H1 (cell line): ENCODE results near the gene CHRDL1. TPM values are rescaled to one million over a fixed set of nuclear protein-coding genes. Genes with fewer than 3 reads are reported as not detected.

Experiments used
- CTCF ChIA-PET: fragments of 300-600 bp; sonication (Branson Sonifier 250); formaldehyde crosslinking; loops from one replicate; lab custom pipeline; 2021; ENCODE audit not compliant: partially characterized antibody; lab: Charles Lee
- POLR2A ChIA-PET: fragments of 300-600 bp; sonication (Branson Sonifier 250); formaldehyde crosslinking; loops from one replicate; lab custom pipeline; 2021; ENCODE audit warnings: inconsistent platforms; ENCODE audit not compliant: partially characterized antibody; lab: Charles Lee
- DNase-seq, 2 experiments: peaks; one replicate each; pipeline versions ENCODE4 v3.0.0 to v3.0.0-alpha.2; 2010 to 2022; ENCODE audit warnings: low spot score in 2 of 2, low read depth in 1 of 2, mixed read lengths in 1 of 2
- FAIRE-seq: peaks from 2 replicates; lab custom pipeline; 2011; peaks lifted over from hg19 to GRCh38; lab: Jason Lieb, UNC
- H2AFZ ChIP-seq: 2 replicates; pipeline ENCODE4 v1.8.1; 2012; ENCODE audit warnings: low read length, inconsistent platforms
- H2AK5ac ChIP-seq: 2 replicates; pipeline ENCODE4 v1.6.1; 2013; ENCODE audit warnings: low read depth, low read length
- H2BK120ac ChIP-seq: replicated peaks from 2 replicates; pipeline ENCODE3; 2013; ENCODE audit warnings: low read depth, low read length, inconsistent platforms
- H2BK12ac ChIP-seq: 2 replicates; pipeline ENCODE4 v1.6.1; 2013; ENCODE audit warnings: low read depth, low read length
- H2BK15ac ChIP-seq: 2 replicates; pipeline ENCODE4 v1.6.1; 2013; ENCODE audit warnings: low read length
- H2BK20ac ChIP-seq: 2 replicates; pipeline ENCODE4 v1.6.1; 2013; ENCODE audit warnings: low read length
- H2BK5ac ChIP-seq: 2 replicates; pipeline ENCODE4 v1.6.1; 2013; ENCODE audit warnings: low read depth, low read length
- H3K14ac ChIP-seq: 2 replicates; pipeline ENCODE4 v1.6.1; 2013; ENCODE audit warnings: inconsistent platforms; ENCODE audit not compliant: insufficient read length
- H3K18ac ChIP-seq: 2 replicates; pipeline ENCODE4 v1.6.1; 2013; ENCODE audit warnings: low read length; ENCODE audit errors: extremely low read depth
- H3K23ac ChIP-seq: 2 replicates; pipeline ENCODE4 v1.6.1; 2013; ENCODE audit warnings: inconsistent platforms; ENCODE audit not compliant: insufficient read length
- H3K23me2 ChIP-seq: 2 replicates; pipeline ENCODE4 v1.6.1; 2013; ENCODE audit warnings: low read depth, low read length
- H3K27ac ChIP-seq: 2 replicates; pipeline ENCODE4 v1.6.1; 2011; ENCODE audit warnings: low read depth, low read length, inconsistent platforms
- H3K27me3 ChIP-seq, 4 experiments: replicated peaks in 1 of 4; 1 replicate in 1 of 4; 2 replicates in 3 of 4; pipeline versions ENCODE4 v1.6.1 to v1.8.1; 2011 to 2013; ENCODE audit warnings: low read length in 3 of 4, mild to moderate bottlenecking in 3 of 4, inconsistent platforms in 2 of 4, mixed read lengths in 2 of 4, moderate library complexity in 1 of 4; ENCODE audit not compliant: control insufficient read depth in 3 of 4, insufficient read depth in 3 of 4; ENCODE audit errors: extremely low read depth in 1 of 4
- H3K36me3 ChIP-seq, 4 experiments: 2 replicates each; pipeline versions ENCODE4 v1.6.1 to v1.8.1; 2011 to 2013; ENCODE audit warnings: mild to moderate bottlenecking in 4 of 4, low read length in 3 of 4, moderate library complexity in 2 of 4, control low read depth in 1 of 4, inconsistent platforms in 1 of 4; ENCODE audit not compliant: insufficient read depth in 4 of 4, control insufficient read depth in 2 of 4
- H3K4ac ChIP-seq: replicated peaks from 2 replicates; pipeline ENCODE3; 2013; ENCODE audit warnings: low read length, low read depth, mixed read lengths, inconsistent platforms; ENCODE audit not compliant: insufficient read length
- H3K4me1 ChIP-seq, 4 experiments: replicated peaks in 1 of 4; 1 replicate in 1 of 4; 2 replicates in 3 of 4; pipeline versions ENCODE4 v1.6.1 to v1.8.1; 2011 to 2013; ENCODE audit warnings: low read length in 3 of 4, inconsistent platforms in 2 of 4, mixed read lengths in 1 of 4; ENCODE audit not compliant: insufficient read depth in 4 of 4, control insufficient read depth in 3 of 4
- H3K4me2 ChIP-seq, 2 experiments: 2 replicates each; pipeline versions ENCODE4 v1.6.1 to v1.8.1; 2011 to 2013; ENCODE audit warnings: low read depth in 2 of 2, low read length in 2 of 2, control low read depth in 1 of 2, inconsistent platforms in 1 of 2, mild to moderate bottlenecking in 1 of 2; ENCODE audit not compliant: insufficient read depth in 1 of 2
- H3K4me3 ChIP-seq, 4 experiments: fragments of 200-600, 300-600 bp in 1 of 4; sonication (generic), shearing (Covaris generic), sonication (Bioruptor Twin) in 1 of 4; 2 replicates each; pipeline versions ENCODE4 v1.5.1 to v1.8.1; 2011 to 2016; ENCODE audit warnings: low read length in 4 of 4, low read depth in 3 of 4, control low read depth in 2 of 4, inconsistent platforms in 2 of 4, mild to moderate bottlenecking in 2 of 4, mixed read lengths in 1 of 4, moderate library complexity in 1 of 4; ENCODE audit not compliant: insufficient read depth in 2 of 4; ENCODE audit errors: extremely low read depth in 1 of 4
- H3K56ac ChIP-seq: replicated peaks from 2 replicates; pipeline ENCODE3; 2013; ENCODE audit warnings: low read depth, mild to moderate bottlenecking, mixed read lengths, low read length, inconsistent platforms; ENCODE audit not compliant: insufficient read length
- H3K79me1 ChIP-seq: 2 replicates; pipeline ENCODE4 v1.6.1; 2013; ENCODE audit warnings: low read depth, low read length, control low read depth
- H3K79me2 ChIP-seq, 2 experiments: 2 replicates each; pipeline versions ENCODE4 v1.6.1 to v1.8.1; 2012 to 2013; ENCODE audit warnings: low read length in 2 of 2, mild to moderate bottlenecking in 2 of 2, inconsistent platforms in 1 of 2; ENCODE audit not compliant: insufficient read depth in 2 of 2, control insufficient read depth in 1 of 2
- H3K9ac ChIP-seq, 4 experiments: replicated peaks in 1 of 4; 1 replicate in 1 of 4; 2 replicates in 3 of 4; pipeline versions ENCODE4 v1.6.1 to v1.8.1; 2011 to 2013; ENCODE audit warnings: low read depth in 3 of 4, low read length in 3 of 4, control low read depth in 2 of 4, mild to moderate bottlenecking in 2 of 4, moderate library complexity in 2 of 4, inconsistent platforms in 1 of 4; ENCODE audit errors: extremely low read depth in 1 of 4
- H3K9me3 ChIP-seq, 2 experiments: 2 replicates each; pipeline versions ENCODE4 v1.6.1 to v1.8.1; 2012 to 2013; ENCODE audit warnings: mild to moderate bottlenecking in 2 of 2, moderate library complexity in 2 of 2, control low read depth in 1 of 2, inconsistent platforms in 1 of 2, low read depth in 1 of 2, low read length in 1 of 2, mixed read lengths in 1 of 2; ENCODE audit not compliant: insufficient read depth in 2 of 2
- H4K20me1 ChIP-seq, 2 experiments: replicated peaks in 1 of 2; 2 replicates each; pipeline versions ENCODE3 to v1.8.1; 2011 to 2013; ENCODE audit warnings: inconsistent platforms in 2 of 2, low read length in 2 of 2, mild to moderate bottlenecking in 1 of 2; ENCODE audit not compliant: insufficient read depth in 2 of 2, control insufficient read depth in 1 of 2
- H4K5ac ChIP-seq: 2 replicates; pipeline ENCODE4 v1.6.1; 2013; ENCODE audit warnings: low read length, low read depth, mixed read lengths, inconsistent platforms; ENCODE audit not compliant: insufficient read length
- H4K8ac ChIP-seq: 2 replicates; pipeline ENCODE4 v1.8.0; 2013; ENCODE audit warnings: mild to moderate bottlenecking, moderate library complexity, low read length, inconsistent platforms; ENCODE audit not compliant: insufficient read depth; ENCODE audit errors: extremely low read depth
- H4K91ac ChIP-seq: replicated peaks from 2 replicates; pipeline ENCODE3; 2013; ENCODE audit warnings: low read length, mixed read lengths, inconsistent platforms; ENCODE audit not compliant: insufficient read length
- CBX8 ChIP-seq: fragments of 300-800, 300-1000 bp; sonication (generic); IDR thresholded peaks from 2 replicates; pipeline ENCODE4 v1.7.1; 2016; ENCODE audit warnings: low read depth, low read length, borderline replicate concordance
- HDAC2 ChIP-seq, 2 experiments: fragments of 300-600 bp in 1 of 2; sonication (generic) in 1 of 2; IDR thresholded peaks; 2 replicates each; pipeline ENCODE4 v1.6.1; 2011 to 2012; ENCODE audit warnings: low read depth in 2 of 2, low read length in 2 of 2, mild to moderate bottlenecking in 2 of 2, moderate library complexity in 2 of 2, borderline replicate concordance in 1 of 2, inconsistent platforms in 1 of 2
- JUND ChIP-seq: IDR thresholded peaks from 2 replicates; pipeline ENCODE4 v1.6.1; 2011; ENCODE audit warnings: mild to moderate bottlenecking, improper control_type of control experiment, low read length
- KDM5A ChIP-seq: fragments of 200-600 bp; IDR thresholded peaks from 2 replicates; pipeline ENCODE4 v1.7.1; 2012; ENCODE audit warnings: mild to moderate bottlenecking, low read length, inconsistent platforms, mixed read lengths
- NANOG ChIP-seq: IDR thresholded peaks from 2 replicates; pipeline ENCODE4 v1.6.1; 2011; ENCODE audit warnings: low read length, low read depth, mild to moderate bottlenecking, inconsistent platforms; ENCODE audit not compliant: insufficient read depth, poor library complexity, severe bottlenecking
- POLR2AphosphoS5 ChIP-seq: IDR thresholded peaks from 2 replicates; pipeline ENCODE4 v1.6.1; 2011; ENCODE audit warnings: low read depth, low read length
- RBBP5 ChIP-seq: IDR thresholded peaks from 2 replicates; pipeline ENCODE4 v1.7.1; 2012; ENCODE audit warnings: low read depth, mild to moderate bottlenecking, inconsistent platforms, low read length, moderate library complexity, borderline replicate concordance
- RFX5 ChIP-seq: IDR thresholded peaks from 2 replicates; pipeline ENCODE4 v1.6.1; 2011; ENCODE audit warnings: low read depth, low read length, improper control_type of control experiment, borderline replicate concordance
- RNF2 ChIP-seq: fragments of 200-900, 300-1000 bp; sonication (generic); IDR thresholded peaks from 2 replicates; pipeline ENCODE4 v1.7.1; 2016; ENCODE audit warnings: borderline replicate concordance, low read depth, mild to moderate bottlenecking, antibody characterized with exemption, low read length; ENCODE audit not compliant: poor library complexity, severe bottlenecking; ENCODE audit errors: missing control alignments
- SP2 ChIP-seq: IDR thresholded peaks from 2 replicates; pipeline ENCODE4 v1.6.1; 2012; ENCODE audit warnings: mild to moderate bottlenecking, low read length, inconsistent platforms
- TEAD4 ChIP-seq: IDR thresholded peaks from 2 replicates; pipeline ENCODE4 v1.6.1; 2012; ENCODE audit warnings: low read depth, low read length, inconsistent platforms, mixed read lengths
- WGBS, 2 experiments: shearing (Covaris generic) in 1 of 2; methylation state at CpG; one replicate each; pipeline versions ENCODE4 v1.1.6 to v1.1.7; 2013 to 2015; ENCODE audit warnings: low lambda C conversion rate in 2 of 2, mixed read lengths in 2 of 2, inconsistent platforms in 1 of 2, low coverage in 1 of 2, missing lambda C conversion rate in 1 of 2; ENCODE audit not compliant: insufficient replicate concordance in 2 of 2, insufficient coverage in 1 of 2, insufficient read length in 1 of 2; ENCODE audit errors: extremely low coverage in 1 of 2, missing lambda C conversion rate in 1 of 2; 5-methylcytosine and 5-hydroxymethylcytosine counted together
- polyA plus RNA-seq, 7 experiments: library from polyadenylated mRNA; depleted of rRNA in 3 of 7; stranded (reverse) in 5 of 7; unstranded in 2 of 7; fragments of >200 nt in 5 of 7; fragments of 200-250 nt in 2 of 7; gene quantifications; 1 replicate in 5 of 7; 2 replicates in 1 of 7; 4 replicates in 1 of 7; pipeline versions ENCODE4 v1.2.1 to v1.2.3, GENCODE V29; 2011 to 2013; ENCODE audit warnings: missing spikeins in 2 of 7, mixed read lengths in 2 of 7
- total RNA-seq: library from RNA; stranded (reverse); fragmentation: NEBNext Ultra II Directional; extraction: Animal tissue kit (Norgen Biotek cat#: 25700); gene quantifications from 2 replicates; pipeline ENCODE4 v1.2.1, GENCODE V29; 2021

Gene CHRDL1
- total and polyA plus RNA-seq, 2 of the 8 experiments (the other 6 are each of a cell fraction or from before 2014, with no cell fraction given), result 5.6 to 15.6 TPM

DNA sequence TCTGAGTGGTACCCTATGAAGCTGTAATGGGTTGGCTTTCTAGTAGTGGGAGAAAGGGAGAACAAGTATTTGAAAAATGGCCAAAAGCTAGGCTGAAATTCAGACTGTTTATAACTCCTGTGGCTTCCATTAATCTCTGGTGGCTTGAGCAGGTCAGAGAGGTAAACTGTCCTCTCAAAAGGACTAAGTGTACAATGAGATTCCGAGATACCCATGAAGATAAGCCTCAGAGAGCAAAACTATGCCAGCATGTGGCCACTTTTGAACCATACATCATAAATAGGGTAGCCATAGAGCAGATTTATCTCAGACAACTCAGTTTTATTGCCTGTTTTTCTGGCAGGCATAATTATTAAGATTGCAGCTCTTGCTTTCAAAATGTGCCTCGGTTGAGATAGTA, 89.2 kb downstream of the CHRDL1 start:
- no peak overlapping the region for H2AK5ac ChIP-seq
- DNase-seq, result no peak
- no peak overlapping the region for H4K91ac ChIP-seq
- no peak overlapping the region for H2BK120ac ChIP-seq
- FAIRE-seq, result no peak
- POLR2A ChIA-PET, result no interaction called here
- H4K20me1 ChIP-seq, result no peaks in the 10 kb centered on the region
- no peaks in the 10 kb centered on the region for H3K27me3 ChIP-seq
- no peaks in the 10 kb centered on the region for H3K79me2 ChIP-seq
- H3K4me1 ChIP-seq, result no peaks in the 10 kb centered on the region
- no peaks in the 10 kb centered on the region for H3K36me3 ChIP-seq
- H3K23ac ChIP-seq, result no peak overlapping the region
- CTCF ChIA-PET, result interaction anchor here (1.4 kb wide), 1 partner anchor 15 kb away, joined by 4 read pairs; no protein-coding TSS in a partner anchor
- H3K4me3 ChIP-seq, result no peak overlapping the region
- H3K27ac ChIP-seq, result no peak overlapping the region
- H3K4me2 ChIP-seq, result no peak overlapping the region
- H3K4ac ChIP-seq, result no peak overlapping the region
- no peak overlapping the region for H2BK15ac ChIP-seq
- no peak overlapping the region for H3K14ac ChIP-seq
- H3K79me1 ChIP-seq, result no peaks in the 10 kb centered on the region
- H2BK20ac ChIP-seq, result no peak overlapping the region
- no peak overlapping the region for H3K9ac ChIP-seq
- no peaks in the 10 kb centered on the region for H3K9me3 ChIP-seq
- 70% methylated on average over 2 of the region's 2 CpGs; no CpG with 5 or more reads in 1 of the 2 experiments for WGBS, 2 experiments
- H4K5ac ChIP-seq, result no peak overlapping the region
- H3K18ac ChIP-seq, result no peak overlapping the region
- no peak overlapping the region for H2BK5ac ChIP-seq
- TF ChIP-seq JUND, result no peak
- no peak for TF ChIP-seq TEAD4
- no peak for TF ChIP-seq NANOG
- no peak for TF ChIP-seq SP2
- no peak for TF ChIP-seq RBBP5
- TF ChIP-seq RNF2, result no peak
- TF ChIP-seq KDM5A, result no peak
- no peak for TF ChIP-seq RFX5
- TF ChIP-seq HDAC2 (IDR thresholded peaks at IDR 0.05; ENCODE audit: borderline replicate concordance in 1 of 2, low read depth in 2 of 2, low read length in 2 of 2), result no peak
- no peak for TF ChIP-seq POLR2AphosphoS5
- TF ChIP-seq CBX8, result no peak
- TF ChIP-seq, all 59 proteins: peak for 0
- Histone ChIP-seq H2BK12ac (no peak overlapping the region), H2AFZ (no peak overlapping the region), H3K23me2 (no peaks in the 10 kb centered on the region), H4K8ac (no peak overlapping the region), H3K56ac (no peak overlapping the region)
